ENCODE results near the gene COMMD2.

Gene COMMD2

DNA sequence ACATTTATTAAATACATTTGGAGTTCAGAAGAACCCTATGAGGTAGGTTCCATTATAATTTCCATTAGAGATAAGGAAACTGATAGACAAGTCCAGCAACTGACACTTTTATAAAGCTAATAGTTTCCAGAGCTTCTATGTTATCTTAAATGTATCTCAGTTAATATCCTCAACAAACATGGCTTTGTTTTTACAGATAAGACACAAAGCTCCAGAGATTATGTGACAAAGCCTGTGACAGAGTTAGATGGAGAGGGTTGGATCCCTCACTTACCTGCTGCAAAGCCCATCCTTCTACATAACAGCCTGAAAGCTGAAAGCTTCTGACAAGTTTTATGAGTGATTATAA lies 473 bp upstream of the COMMD2 start:
- TF ChIP-seq, protein P1, sequence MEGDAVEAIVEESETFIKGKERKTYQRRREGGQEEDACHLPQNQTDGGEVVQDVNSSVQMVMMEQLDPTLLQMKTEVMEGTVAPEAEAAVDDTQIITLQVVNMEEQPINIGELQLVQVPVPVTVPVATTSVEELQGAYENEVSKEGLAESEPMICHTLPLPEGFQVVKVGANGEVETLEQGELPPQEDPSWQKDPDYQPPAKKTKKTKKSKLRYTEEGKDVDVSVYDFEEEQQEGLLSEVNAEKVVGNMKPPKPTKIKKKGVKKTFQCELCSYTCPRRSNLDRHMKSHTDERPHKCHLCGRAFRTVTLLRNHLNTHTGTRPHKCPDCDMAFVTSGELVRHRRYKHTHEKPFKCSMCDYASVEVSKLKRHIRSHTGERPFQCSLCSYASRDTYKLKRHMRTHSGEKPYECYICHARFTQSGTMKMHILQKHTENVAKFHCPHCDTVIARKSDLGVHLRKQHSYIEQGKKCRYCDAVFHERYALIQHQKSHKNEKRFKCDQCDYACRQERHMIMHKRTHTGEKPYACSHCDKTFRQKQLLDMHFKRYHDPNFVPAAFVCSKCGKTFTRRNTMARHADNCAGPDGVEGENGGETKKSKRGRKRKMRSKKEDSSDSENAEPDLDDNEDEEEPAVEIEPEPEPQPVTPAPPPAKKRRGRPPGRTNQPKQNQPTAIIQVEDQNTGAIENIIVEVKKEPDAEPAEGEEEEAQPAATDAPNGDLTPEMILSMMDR (IDR thresholded peaks at IDR 0.05), result no peak
- peak overlapping the region; percentile 82 for H3K4me3 ChIP-seq (ENCODE audit: low read depth, low read length)
- H2AFZ ChIP-seq, result peak overlapping the region; percentile 97
- no peaks in the 10 kb centered on the region for H3K9me3 ChIP-seq (ENCODE audit: control insufficient read depth, low read length)
- H3K9ac ChIP-seq, result no peak overlapping the region
- peak overlapping the region; percentile 85 for H3K4me2 ChIP-seq (ENCODE audit: low read length)
- no peaks in the 10 kb centered on the region for H3K36me3 ChIP-seq (ENCODE audit: control insufficient read depth, insufficient read depth, low read length)
- no peaks in the 10 kb centered on the region for H3K79me2 ChIP-seq
- peaks cover 3% of the 10 kb centered on the region for H3K4me1 ChIP-seq
- H3K27ac ChIP-seq, result peak overlapping the region; percentile 61
- no peaks in the 10 kb centered on the region for H3K27me3 ChIP-seq (ENCODE audit: control insufficient read depth, insufficient read depth, low read length)

DNA sequence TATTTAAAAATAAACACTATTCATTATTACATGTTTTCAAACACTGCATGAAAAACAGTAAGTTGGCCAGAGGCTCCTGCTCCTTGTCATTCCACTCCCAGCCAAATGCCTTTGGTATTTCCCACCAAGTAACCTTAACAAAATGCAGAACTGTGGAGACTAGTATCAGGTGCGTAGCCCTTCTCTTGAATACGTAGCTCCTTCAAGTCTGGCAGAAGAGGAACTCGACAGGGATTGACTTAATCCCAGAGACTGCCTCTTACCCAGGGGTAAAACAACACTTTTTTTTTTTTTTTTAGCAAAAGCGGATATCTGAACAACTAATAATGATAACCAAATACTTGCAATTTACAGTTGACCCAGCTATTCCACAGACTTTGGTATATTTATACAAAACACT lies 738 bp downstream of the COMMD2 start:
- Histone ChIP-seq H3K27ac (no peak overlapping the region), H3K4me3 (ENCODE audit: low read depth, low read length) (peak overlapping the region; percentile 82), H3K4me2 (ENCODE audit: low read length) (peak overlapping the region; percentile 85), H2AFZ (peak overlapping the region; percentile 97), H3K4me1 (peaks cover 3% of the 10 kb centered on the region), H3K9ac (no peak overlapping the region), H3K79me2 (no peaks in the 10 kb centered on the region), H3K36me3 (ENCODE audit: control insufficient read depth, insufficient read depth, low read length) (no peaks in the 10 kb centered on the region), H3K9me3 (ENCODE audit: control insufficient read depth, low read length) (no peaks in the 10 kb centered on the region), H3K27me3 (ENCODE audit: control insufficient read depth, insufficient read depth, low read length) (no peaks in the 10 kb centered on the region)
- TF ChIP-seq, protein P1 (IDR thresholded peaks at IDR 0.05), result no peak

DNA sequence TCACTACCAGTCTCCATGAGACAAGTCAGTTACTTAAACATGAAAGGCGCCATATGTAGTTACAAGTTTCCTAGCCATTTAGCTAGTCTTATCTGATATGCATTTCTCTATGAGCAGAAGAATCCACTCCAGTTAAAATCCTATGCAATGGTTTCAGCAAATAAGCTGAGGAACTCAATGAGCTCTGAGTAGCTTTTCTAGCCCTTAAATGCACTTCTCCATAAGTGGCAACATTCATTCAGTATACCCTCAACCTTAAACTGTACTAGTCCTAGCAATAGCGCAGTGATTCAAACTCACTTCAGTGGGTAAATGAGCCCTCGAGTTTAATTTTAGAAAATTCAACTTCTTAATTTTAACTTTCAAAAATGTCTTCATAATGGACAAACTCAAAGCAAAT lies 7.7 kb downstream of the COMMD2 start:
- H3K4me3 ChIP-seq (ENCODE audit: low read depth, low read length), result no peak overlapping the region
- no peak overlapping the region for H3K27ac ChIP-seq
- H3K27me3 ChIP-seq (ENCODE audit: control insufficient read depth, insufficient read depth, low read length), result no peaks in the 10 kb centered on the region
- TF ChIP-seq, protein P1 (IDR thresholded peaks at IDR 0.05), result no peak
- H3K79me2 ChIP-seq, result no peaks in the 10 kb centered on the region
- H3K36me3 ChIP-seq (ENCODE audit: control insufficient read depth, insufficient read depth, low read length), result no peaks in the 10 kb centered on the region
- H3K4me2 ChIP-seq (ENCODE audit: low read length), result no peak overlapping the region
- H3K9ac ChIP-seq, result no peak overlapping the region
- no peaks in the 10 kb centered on the region for H3K4me1 ChIP-seq
- no peaks in the 10 kb centered on the region for H3K9me3 ChIP-seq (ENCODE audit: control insufficient read depth, low read length)
- no peak overlapping the region for H2AFZ ChIP-seq

DNA sequence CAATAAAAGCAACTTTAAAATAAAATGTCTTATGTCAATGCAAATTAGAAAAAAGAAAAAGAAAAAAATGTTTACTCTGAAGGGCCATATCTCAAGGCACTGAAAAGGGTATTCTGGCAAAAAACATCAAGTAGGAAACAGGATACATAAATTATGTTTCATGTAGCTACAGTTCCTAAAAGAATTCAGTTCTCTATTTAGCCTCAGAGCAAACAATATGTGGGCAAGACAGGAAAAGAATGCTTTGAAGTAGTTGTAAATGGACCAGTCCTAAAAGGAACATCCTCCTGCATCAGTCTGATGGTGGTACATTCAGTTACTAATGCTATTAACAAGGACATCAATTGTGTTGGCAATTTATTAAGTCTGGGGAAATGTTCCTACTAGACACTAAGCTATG lies 8.1 kb downstream of the COMMD2 start:
- no peak overlapping the region for H3K4me3 ChIP-seq (ENCODE audit: low read depth, low read length)
- no peaks in the 10 kb centered on the region for H3K4me1 ChIP-seq
- no peak overlapping the region for H3K9ac ChIP-seq
- H3K79me2 ChIP-seq, result no peaks in the 10 kb centered on the region
- no peak overlapping the region for H2AFZ ChIP-seq
- TF ChIP-seq, protein P1 (IDR thresholded peaks at IDR 0.05), result no peak
- no peaks in the 10 kb centered on the region for H3K27me3 ChIP-seq (ENCODE audit: control insufficient read depth, insufficient read depth, low read length)
- H3K27ac ChIP-seq, result no peak overlapping the region
- no peak overlapping the region for H3K4me2 ChIP-seq (ENCODE audit: low read length)
- no peaks in the 10 kb centered on the region for H3K36me3 ChIP-seq (ENCODE audit: control insufficient read depth, insufficient read depth, low read length)
- H3K9me3 ChIP-seq (ENCODE audit: control insufficient read depth, low read length), result no peaks in the 10 kb centered on the region

DNA sequence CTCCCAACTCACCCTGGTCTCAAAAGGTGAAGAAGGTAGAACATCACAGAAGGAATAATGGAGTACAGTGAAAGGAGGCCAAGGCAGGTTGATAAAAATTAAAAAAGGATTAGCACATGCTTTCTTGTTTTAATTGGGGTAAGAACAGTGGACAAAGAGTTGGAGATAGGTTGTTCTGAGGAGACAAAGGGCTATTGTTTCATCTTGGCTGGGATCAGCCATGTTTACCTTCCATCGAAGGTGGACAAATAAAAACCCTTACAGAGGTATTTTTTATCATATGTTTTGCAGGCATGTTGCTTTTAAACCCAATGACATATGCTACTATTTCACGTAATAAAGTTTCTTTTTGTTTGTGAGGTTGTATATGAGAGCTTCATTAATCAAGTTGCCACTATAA lies 12.9 kb downstream of the COMMD2 start:
- H3K4me1 ChIP-seq, result no peaks in the 10 kb centered on the region
- H3K27me3 ChIP-seq (ENCODE audit: control insufficient read depth, insufficient read depth, low read length), result no peaks in the 10 kb centered on the region
- no peak overlapping the region for H3K4me2 ChIP-seq (ENCODE audit: low read length)
- H3K4me3 ChIP-seq (ENCODE audit: low read depth, low read length), result no peak overlapping the region
- no peak overlapping the region for H3K27ac ChIP-seq
- H3K36me3 ChIP-seq (ENCODE audit: control insufficient read depth, insufficient read depth, low read length), result no peaks in the 10 kb centered on the region
- H2AFZ ChIP-seq, result no peak overlapping the region
- no peak overlapping the region for H3K9ac ChIP-seq
- H3K79me2 ChIP-seq, result no peaks in the 10 kb centered on the region
- no peaks in the 10 kb centered on the region for H3K9me3 ChIP-seq (ENCODE audit: control insufficient read depth, low read length)
- TF ChIP-seq, protein P1 (IDR thresholded peaks at IDR 0.05), result no peak

Measured in parathyroid adenoma (tissue), 2 donors.